RKO (cell line): Measurements from ENCODE around the gene LPCAT3.
"Not testable (repeated sequence)": the region's sequence is repeated elsewhere in the genome, so short reads cannot be mapped to it uniquely, and the experiment has no call there.

ENCODE experiments used
- DNase-seq: peaks from one replicate; pipeline ENCODE4 v3.0.0-alpha.2; 2016; ENCODE audit warnings: low spot score

Gene LPCAT3, protein sequence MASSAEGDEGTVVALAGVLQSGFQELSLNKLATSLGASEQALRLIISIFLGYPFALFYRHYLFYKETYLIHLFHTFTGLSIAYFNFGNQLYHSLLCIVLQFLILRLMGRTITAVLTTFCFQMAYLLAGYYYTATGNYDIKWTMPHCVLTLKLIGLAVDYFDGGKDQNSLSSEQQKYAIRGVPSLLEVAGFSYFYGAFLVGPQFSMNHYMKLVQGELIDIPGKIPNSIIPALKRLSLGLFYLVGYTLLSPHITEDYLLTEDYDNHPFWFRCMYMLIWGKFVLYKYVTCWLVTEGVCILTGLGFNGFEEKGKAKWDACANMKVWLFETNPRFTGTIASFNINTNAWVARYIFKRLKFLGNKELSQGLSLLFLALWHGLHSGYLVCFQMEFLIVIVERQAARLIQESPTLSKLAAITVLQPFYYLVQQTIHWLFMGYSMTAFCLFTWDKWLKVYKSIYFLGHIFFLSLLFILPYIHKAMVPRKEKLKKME

DNA sequence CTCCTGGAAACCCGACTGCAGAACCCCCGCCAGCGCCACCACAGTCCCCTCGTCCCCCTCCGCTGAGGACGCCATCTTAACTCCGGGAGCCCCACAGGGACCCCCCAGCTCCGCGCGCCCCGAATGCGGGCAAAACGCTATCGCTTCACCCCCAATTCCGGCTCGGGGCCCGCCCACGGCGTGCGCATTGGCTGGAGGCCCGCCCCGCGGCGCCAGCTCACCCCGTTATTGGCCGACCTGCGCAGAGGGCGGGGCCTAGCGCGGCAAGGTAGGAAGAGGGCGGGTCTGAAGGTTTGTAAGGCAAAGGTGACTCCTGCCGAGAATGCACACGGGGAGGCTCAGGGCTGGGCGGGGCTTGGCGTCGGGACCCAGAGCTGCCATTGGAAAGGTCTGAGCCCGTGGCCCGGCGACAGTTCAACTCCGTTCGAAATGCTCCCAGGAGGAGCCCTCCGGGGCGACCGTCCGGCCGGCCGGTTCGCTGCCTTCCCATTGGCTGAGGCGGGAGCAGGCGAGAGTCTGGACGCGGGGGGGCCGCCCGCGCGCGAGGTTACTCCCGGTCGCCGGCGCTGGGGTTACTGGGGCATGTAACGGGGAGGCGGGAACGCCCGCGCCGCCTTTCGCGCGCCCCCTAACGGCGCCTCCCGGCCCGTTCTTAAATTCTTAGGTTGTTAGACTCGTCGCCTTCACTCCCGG is at the start of gene LPCAT3:
Gene LPCAT3, minus strand, starts transcription at position 127 of the 693 bp plus-strand sequence. Its CDS starts 52 bp downstream, at position 75.
- peak; percentile 96 for DNase-seq

DNA sequence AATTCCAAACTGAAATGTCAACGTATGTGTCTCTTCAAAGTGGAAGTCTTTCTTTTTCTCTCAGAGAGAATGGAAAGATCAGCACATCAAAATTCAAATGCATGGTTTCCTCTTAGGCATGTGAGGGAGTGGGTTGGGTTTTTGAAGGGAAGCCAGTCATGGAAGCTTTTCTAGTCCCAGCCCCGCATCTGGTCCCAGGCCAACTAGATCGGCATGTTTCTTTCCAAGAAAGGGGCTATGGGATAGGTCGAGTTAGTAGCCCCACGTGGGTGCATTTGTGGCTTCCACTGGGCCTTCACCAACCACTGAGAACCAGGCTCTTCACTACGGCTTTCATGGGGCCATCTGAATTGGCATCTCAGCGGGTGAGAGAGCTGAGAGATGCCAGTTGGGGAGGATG is 48.8 kb upstream of the LPCAT3 start:
- no peak for DNase-seq

DNA sequence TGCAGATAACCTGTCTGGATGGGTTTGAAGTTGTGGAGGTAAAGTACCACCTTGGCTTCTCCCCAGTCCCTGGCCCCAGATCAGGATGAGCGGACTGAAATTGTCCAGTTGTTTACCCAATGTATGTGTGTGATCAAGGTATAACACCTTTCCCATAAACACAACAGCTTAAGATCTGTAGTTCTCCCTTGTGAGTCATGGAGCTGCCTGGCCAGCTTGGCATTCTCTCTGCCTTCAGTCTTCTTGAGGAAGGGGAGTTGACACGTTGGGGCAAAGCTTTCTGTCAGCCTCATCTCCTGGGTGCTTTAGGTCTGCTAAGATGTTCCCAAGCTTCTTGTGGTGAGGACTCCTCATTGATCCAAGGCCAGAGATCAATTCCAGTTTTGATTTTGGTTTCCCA is 48.3 kb upstream of the LPCAT3 start:
- DNase-seq, result no peak

DNA sequence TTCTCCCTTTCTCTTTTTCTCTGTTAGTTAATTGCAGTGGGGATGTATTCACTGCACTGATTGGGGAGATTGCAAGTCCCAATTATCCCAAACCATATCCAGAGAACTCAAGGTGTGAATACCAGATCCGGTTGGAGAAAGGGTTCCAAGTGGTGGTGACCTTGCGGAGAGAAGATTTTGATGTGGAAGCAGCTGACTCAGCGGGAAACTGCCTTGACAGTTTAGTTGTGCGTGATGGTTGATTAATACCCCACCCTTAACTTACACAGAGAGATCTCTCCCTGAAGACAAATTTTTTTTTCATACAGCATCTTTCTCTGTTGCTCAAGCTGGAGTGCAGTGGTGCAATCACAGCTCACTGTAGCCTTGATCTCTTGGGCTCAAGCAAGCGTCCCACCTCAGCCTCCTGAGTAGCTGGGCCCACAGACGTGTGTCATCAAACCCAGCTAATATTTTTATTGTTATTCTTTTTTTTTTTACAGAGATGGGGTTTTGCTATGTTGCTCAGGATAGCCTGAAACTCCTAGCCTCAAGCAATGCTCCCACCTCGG is 46.9 kb upstream of the LPCAT3 start:
- DNase-seq, result no peak

DNA sequence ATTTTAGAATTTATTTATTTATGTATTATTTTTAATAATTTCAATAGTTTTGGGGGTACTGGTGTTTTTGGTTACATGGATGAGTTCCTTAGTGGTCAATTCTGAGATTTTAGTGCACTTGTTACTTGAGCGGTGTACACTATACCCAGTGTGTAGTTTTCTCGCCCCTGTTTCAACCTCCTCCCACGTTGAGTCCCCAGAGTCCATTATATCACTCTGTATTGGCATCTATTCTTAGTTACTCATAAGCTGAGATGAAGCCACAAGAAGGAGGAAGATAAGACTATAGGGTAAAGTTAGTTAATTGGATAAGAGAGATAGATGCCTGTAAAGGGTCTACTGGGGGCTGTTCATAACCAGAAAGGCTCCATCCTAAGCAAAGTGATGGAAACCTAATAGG is 46.2 kb upstream of the LPCAT3 start:
- no peak for DNase-seq

DNA sequence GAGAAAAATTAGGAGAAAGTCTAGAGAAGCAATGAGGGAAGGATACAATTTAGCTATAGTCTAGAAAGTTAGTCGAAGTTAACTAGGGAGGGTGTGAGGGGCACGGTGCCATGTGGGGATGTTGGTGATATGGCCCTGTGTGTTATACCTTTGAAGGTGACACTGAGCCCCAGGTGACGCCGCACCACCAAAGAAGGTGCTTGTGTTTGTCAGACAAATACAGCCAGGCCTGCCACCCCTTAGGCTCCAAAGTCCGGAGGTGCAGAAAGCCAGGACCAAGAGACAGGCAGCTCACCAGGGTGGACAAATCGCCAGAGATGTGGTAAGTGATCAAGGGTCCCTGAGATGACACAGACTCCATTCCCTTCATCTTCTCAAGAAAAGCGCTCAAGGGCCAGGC is 43.3 kb upstream of the LPCAT3 start:
- DNase-seq, result no peak

DNA sequence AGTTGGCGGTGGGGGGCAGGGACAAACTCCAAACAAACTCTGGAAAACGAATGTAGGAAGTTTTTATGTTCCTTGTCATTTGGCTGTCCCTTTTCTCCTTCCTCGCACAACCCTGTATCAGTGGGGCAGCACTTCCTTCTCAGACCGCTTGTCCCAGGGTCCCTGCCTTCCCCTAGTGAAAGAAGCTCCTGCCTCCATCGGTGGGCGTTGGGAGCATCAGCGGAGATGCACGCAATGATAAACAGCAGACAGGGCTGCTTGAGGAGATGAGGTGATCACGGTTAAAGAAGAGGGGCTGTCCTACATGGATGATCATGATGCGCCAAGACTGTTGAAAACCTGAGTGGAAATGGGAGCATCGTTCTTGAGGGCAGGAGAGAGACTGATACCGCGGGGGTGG is 42.9 kb upstream of the LPCAT3 start:
- no peak for DNase-seq

DNA sequence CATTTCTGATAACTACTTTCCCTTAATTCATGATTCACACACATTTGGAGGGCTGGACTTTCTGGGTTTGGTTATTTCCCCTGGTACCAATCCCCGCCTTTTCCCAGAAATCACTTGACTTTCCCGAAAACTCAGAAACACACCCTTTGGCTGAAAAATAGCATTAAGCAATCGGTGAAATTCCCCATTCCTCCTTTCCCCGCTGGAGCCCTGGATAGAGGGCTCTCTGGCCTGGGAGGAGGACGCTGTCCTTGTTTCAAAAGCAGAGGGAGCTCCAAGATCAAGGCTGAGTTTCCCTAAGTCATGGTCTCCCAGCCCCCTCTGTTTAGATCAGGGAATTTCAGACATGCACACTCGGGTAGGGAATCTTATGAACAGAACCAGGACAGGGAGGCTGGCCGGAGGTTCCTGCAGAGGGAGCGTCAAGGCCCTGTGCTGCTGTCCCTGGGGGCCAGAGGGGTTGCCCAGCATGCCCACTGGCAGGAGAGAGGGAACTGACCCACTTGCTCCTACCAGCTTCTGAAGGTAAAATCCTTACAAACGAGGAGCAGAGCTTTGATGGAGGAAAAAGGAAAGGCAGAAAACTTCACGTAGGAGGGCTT is 42.2 kb upstream of the LPCAT3 start, which contains the start of gene C1S:
Gene C1S, plus strand, starts transcription at position 366 of the 602 bp plus-strand sequence. CDS start 1,195 bp downstream, outside the sequence.
- DNase-seq, result peak; percentile 21

DNA sequence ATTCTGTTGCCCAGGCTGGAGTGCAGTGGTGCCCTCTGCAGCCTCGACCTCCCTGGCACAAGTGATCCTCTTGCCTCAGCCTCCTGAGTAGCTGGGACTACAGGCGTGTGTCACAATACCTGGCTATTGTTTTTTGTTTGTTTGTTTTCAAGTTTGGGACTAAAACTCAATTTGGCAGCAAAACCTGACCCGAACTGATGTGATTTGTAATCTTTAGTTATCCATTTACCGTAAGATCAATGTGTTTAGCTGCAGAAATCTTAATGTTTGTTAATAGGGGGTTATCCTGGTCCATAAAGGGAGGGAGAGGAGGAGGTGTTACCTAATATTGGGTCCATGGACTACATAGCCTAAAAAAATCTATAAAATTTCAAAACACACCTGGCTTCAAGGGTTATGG is 41.5 kb upstream of the LPCAT3 start:
- DNase-seq, result no peak

DNA sequence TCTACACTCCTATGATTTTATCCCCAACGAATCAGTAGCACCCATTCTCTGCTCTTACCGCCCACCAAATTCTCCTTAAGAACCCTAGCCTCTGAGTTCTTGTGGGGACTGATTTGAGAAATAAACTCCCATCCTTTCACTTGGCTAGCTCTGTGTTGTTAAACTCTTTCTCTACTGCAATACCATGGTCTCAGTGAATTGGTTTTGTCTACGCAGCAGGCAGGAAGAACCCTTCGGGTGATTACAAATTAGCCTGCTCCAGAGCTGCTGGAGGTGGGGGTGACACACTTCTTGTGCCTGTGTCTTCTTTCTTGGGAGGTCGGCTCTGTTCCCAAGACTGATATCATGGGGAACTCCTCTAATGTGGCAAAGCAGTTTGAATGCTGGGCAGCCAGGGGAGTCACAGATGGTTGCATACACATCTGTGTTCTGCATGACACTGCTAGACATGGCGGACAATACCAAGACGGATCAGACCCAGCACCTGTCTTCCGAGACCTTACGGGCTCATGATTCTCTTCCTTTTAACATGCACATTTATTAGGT is 40.6 kb upstream of the LPCAT3 start:
- DNase-seq, result no peak

DNA sequence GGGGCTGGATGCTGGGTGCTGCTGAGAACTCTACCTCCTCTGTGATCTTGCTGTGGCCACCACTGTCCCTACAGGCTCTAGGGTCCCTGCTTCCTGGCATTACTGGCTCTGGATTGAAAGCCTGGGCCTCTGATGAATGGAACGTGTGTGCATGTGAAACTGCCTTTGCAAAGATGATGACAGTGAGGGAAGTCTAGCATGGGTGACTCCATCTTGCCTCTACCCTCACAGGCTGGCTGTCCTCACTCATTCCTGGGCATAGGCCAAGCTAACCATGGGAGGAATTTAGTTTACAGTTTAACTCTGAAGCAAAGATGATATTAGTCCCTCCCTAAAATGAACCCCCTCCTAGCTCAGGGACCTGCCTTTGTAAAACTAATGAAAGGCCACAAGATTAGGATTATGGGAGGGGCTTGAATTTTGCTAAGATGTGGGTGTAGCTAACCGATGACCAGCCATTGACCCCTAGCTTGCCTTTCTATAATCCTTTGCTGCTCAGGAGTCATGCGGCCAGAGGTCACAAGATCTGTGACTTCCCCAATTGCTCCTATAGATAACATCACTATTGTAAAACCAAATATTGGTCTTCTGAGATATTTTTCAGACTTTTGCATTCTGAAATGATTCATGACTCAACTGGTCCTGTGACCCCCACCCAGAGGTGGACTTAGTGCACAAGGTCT is 40.0 kb upstream of the LPCAT3 start:
- DNase-seq, result no peak

DNA sequence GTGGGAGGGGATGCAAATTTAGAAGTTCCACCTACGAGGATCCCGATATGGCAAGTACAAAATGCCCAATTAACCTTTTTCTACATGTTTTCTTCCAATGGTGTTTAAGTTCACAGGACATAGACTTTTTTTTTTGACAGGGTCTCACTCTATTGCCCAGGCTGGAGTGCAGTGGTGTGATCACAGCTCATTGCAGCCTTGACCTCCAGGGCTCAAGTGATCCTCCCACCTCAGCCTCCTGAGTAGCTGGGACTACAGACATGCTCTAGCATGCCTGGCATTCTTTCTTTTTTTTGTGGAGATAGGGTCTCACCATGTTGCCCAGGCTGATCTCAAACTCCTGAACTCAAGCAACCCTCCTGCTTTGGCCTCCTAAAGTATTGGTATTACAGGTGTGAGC is 37.5 kb upstream of the LPCAT3 start:
- not testable (repeated sequence) for DNase-seq

DNA sequence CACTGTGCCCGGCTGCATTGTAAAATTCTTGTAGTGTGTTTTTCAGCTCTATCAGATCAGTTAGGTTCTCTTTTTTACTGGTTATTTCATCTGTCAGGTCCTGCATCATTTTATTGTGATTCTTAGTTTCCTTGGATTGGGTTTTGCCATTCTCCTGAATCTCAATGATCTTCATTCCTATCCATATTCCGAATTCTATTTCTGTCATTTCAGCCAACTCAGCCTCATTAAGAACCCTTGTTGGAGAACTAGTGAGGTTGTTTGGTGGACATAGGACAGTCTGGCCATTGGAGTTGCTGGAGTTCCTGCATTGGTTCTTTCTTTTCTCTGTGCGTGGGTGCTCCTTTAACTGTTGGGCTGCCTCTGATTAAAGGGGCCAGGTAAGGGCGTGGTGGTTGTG is 36.6 kb upstream of the LPCAT3 start:
- DNase-seq, result no peak

DNA sequence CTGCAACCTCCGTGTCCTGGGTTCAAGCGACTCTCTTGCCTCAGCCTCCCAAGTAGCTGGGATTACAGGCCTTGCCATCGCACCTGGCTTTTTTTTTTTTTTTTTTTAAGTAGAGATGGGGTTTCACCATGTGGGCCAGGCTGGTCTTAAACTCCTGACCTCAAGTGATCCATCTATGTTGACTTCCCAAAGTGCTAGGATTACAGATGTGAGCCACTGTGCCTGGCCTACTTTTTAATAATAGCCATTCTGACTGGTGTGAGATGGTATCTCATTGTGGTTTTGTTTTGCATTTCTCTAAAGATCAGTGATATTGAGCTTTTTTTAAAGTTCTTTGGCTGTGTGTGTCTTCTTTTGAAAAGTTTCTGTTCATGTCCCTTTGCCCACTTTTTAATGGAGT is 31.7 kb upstream of the LPCAT3 start:
- not testable (repeated sequence) for DNase-seq

DNA sequence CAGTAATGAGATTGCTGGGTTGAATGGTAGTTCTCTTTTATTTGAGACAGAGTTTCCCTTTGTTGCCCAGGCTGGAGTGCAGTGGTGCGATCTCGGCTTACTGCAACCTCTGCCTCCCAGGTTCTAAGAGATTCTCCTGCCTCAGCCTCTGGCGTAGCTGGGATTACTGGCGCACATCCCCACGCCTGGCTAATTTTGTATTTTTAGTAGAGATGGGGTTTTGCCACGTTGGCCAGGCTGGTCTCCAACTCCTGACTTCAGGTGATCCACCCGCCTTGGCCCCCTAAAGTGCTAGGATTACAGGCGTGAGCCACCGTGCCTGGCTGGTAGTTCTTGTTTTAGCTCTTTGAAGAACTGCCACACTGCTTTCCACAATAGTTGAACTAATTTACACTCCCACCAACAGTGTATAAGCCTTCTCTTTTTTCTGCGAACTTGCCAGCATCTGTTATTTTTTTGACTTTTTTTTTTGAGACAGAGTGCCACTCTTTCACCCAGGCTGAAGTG is 31.2 kb upstream of the LPCAT3 start:
- not testable (repeated sequence) for DNase-seq

DNA sequence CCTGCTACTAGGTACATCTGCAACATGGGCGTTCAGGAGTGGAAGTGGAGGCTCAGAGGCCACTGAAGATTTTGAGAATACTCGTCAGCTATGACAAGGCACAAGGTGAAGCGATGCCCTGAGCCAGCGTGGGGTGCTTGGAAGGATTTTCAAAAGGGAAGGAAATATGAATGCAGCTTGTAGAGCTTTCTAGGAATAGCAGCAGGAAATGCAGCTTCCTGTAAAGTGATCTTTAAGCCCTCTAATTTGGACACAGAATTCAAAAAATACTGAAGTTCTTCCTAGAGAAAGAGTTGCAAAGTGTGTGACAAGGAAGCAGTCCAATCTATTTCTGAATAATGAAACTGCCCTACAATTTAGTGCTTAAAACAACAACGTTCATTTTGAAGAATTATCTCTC is 29.0 kb upstream of the LPCAT3 start:
- DNase-seq, result no peak

DNA sequence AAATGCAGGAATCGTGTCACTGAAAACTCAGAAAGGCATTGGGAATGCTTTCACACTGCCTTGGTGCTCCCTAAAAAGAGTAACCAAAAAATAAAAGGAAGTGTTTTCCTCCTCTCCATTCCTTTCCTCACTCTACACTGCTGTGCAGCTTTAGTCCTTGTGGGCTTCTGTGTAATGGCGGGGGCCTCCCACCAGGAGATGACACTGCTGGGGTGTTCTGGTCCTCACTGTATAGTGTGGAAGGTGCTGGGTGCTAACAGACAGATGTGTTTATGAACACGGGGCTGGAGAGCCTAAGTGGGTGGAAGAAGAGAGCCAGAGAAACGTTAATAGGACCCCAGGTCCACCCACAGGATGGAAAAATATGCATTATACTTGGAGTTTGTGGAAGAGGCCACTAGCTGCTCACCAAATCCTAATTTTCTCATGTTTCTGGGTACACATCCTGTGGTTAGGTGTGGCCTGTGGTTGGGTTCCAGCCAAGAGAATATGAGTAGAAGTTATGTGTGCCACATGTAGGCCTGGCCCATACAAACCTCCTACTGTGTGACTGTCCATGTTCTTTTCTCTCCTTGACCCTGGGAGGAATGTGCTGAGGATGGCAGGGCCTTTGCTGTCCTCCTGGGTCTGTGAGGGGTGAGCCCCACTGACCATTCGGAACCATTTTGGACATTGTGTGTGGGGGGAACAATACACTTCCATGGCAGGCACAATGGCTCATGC is 28.3 kb upstream of the LPCAT3 start:
- no peak for DNase-seq

DNA sequence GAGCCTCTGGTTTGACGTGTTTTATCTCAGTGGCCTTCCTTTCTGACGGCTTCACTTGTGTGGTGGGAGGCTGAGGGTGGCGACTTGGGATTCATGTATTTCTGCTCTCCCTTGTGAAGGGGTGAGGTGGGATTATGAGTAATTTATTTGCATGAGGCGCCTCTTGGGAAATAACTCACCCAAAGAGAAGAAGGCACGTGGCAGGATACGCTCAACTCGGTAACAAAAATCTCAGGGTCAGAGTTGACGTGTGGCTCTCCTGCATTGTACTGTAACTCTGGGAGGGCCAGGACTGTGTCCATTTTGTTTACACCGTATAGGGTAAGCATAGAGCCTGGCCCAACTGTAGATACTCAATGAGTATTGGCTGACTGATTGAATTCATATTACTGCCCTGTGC is 27.6 kb upstream of the LPCAT3 start:
- no peak for DNase-seq

DNA sequence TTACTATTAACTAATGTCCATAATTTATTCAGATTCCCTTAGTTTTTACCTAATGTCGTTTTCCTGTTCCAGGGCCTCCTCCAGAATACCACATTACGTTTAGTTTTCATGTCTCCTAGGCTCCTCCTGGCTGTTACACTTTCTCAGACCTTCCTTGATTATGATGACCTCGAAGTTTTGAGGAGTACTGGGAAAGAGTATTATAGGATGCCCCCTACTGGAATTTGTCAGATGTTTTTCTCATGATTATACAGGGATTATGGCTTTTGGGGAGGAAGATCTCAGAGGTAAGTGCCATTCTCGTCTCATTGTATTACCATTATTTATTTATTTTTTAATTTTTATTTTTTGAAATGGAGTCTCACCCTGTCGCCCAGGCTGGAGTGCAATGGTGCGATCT is 24.6 kb upstream of the LPCAT3 start:
- DNase-seq, result peak; percentile 33

DNA sequence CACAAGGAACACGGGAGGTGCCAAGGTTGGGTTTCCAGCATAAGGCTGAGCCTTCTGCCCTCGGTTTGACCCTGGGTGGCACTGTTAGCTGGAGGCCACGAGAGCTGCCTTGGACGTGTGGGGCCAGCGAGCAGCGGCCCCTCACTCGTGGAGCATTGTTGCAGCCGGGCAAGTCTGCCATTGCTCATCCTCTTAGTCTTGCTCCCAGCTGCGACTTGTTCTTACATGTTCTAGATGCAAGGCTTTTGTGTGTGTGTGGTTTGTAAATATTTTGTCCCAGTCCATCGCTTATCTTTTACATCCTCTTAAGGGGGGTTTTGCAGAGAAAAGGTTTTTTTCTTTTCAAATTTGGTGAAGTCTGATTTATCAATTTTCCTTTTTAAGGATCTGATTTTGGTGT is 21.1 kb upstream of the LPCAT3 start:
- no peak for DNase-seq

DNA sequence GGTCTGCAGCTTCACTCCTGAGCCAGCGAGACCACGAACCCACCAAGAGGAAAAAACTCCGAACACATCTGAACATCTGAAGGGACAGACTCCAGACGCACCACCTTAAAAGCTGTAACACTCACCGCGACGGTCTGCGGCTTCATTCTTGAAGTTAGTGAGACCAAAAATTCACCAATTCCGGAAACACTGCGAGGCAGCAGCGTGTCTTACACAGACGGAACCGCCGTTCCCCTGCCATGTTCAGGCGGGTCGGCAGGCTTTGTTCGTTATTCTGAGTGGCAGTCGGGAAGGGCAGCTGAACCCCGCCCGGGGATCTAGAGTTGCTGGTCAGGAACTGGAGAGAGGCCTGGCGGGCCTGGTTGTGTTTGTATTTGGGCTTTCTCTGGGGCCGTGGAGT is 20.3 kb upstream of the LPCAT3 start:
- no peak for DNase-seq
